SK-N-SH (cell line): ENCODE results near the gene PRKCH. TPM values are rescaled to one million over a fixed set of nuclear protein-coding genes. Genes with fewer than 3 reads are reported as not detected.

Experiments
- CTCF ChIA-PET: fragments of 300-600, 350-600 bp; formaldehyde crosslinking; extraction: SDS; loops from one replicate; lab custom pipeline; 2021; lab: Yijun Ruan, JAX
- POLR2A ChIA-PET: fragments of 350-600 bp; sonication (Branson Sonifier 250); formaldehyde crosslinking; extraction: SDS; loops from one replicate; lab custom pipeline; 2020; ENCODE audit warnings: antibody characterized with exemption, inconsistent platforms; lab: Yijun Ruan, JAX
- DNase-seq: peaks from one replicate; pipeline ENCODE4 v3.0.0; 2012
- H2AFZ ChIP-seq: fragments of 200-600 bp; sonication (generic); 2 replicates; pipeline ENCODE4 v1.8.1; 2016; ENCODE audit warnings: antibody characterized with exemption, mild to moderate bottlenecking, low read depth
- H3F3A ChIP-seq: fragments of 200-600 bp; sonication (generic); replicated peaks from 2 replicates; pipeline ENCODE3; 2016; ENCODE audit warnings: antibody characterized with exemption, mild to moderate bottlenecking; ENCODE audit not compliant: insufficient read depth
- H3K27ac ChIP-seq, 2 experiments: fragments of 200-500 bp in 1 of 2; fragments of 200-600 bp in 1 of 2; sonication (Bioruptor generic) in 1 of 2; sonication (generic), shearing (Covaris generic) in 1 of 2; 2 replicates each; pipeline versions ENCODE4 v1.5.1 to v1.6.1; 2014 to 2016; ENCODE audit warnings: low read depth in 2 of 2, inconsistent platforms in 1 of 2, low read length in 1 of 2, mild to moderate bottlenecking in 1 of 2, mixed read lengths in 1 of 2
- H3K27me3 ChIP-seq: fragments of 200-600 bp; sonication (generic), shearing (Covaris generic); 2 replicates; pipeline ENCODE4 v1.6.1; 2016; ENCODE audit warnings: mixed run types; ENCODE audit not compliant: insufficient read depth
- H3K36me3 ChIP-seq, 2 experiments: fragments of 200-500 bp in 1 of 2; fragments of 200-600 bp in 1 of 2; sonication (Bioruptor generic) in 1 of 2; sonication (generic) in 1 of 2; replicated peaks in 1 of 2; 2 replicates each; pipeline versions ENCODE3 to v1.5.1; 2014 to 2016; ENCODE audit warnings: low read length in 1 of 2, mild to moderate bottlenecking in 1 of 2; ENCODE audit not compliant: insufficient read depth in 2 of 2, control insufficient read depth in 1 of 2
- H3K4me1 ChIP-seq, 2 experiments: fragments of 200-500 bp in 1 of 2; fragments of 200-600 bp in 1 of 2; sonication (Bioruptor generic) in 1 of 2; sonication (generic), shearing (Covaris generic) in 1 of 2; 2 replicates each; pipeline versions ENCODE4 v1.5.1 to v1.6.1; 2014 to 2016; ENCODE audit warnings: low read depth in 1 of 2, low read length in 1 of 2, mixed run types in 1 of 2; ENCODE audit not compliant: insufficient read depth in 2 of 2, control insufficient read depth in 1 of 2
- H3K4me2 ChIP-seq: fragments of 200-600 bp; sonication (generic), shearing (Covaris generic); 2 replicates; pipeline ENCODE4 v1.6.1; 2017; ENCODE audit warnings: mixed run types
- H3K4me3 ChIP-seq, 2 experiments: fragments of 200-500 bp in 1 of 2; fragments of 200-600 bp in 1 of 2; sonication (Bioruptor generic) in 1 of 2; sonication (generic), shearing (Covaris generic) in 1 of 2; 2 replicates each; pipeline versions ENCODE4 v1.5.1 to v1.8.1; 2014 to 2016; ENCODE audit warnings: low read depth in 2 of 2, inconsistent platforms in 1 of 2, low read length in 1 of 2, mild to moderate bottlenecking in 1 of 2, mixed read lengths in 1 of 2, moderate library complexity in 1 of 2
- H3K79me2 ChIP-seq: fragments of 200-600 bp; sonication (generic); 2 replicates; pipeline ENCODE4 v1.8.1; 2017; ENCODE audit warnings: mild to moderate bottlenecking; ENCODE audit not compliant: insufficient read depth
- H3K9ac ChIP-seq: fragments of 200-600 bp; sonication (generic); 2 replicates; pipeline ENCODE4 v1.6.1; 2017; ENCODE audit warnings: mixed run types
- H3K9me2 ChIP-seq: fragments of 200-600 bp; sonication (generic); 2 replicates; pipeline ENCODE4 v1.6.1; 2017; ENCODE audit warnings: mixed run types
- H3K9me3 ChIP-seq: fragments of 200-600 bp; sonication (generic); 2 replicates; pipeline ENCODE4 v1.6.1; 2017; ENCODE audit warnings: mixed run types, mild to moderate bottlenecking, moderate library complexity
- H4K20me1 ChIP-seq: fragments of 200-600 bp; sonication (generic); 2 replicates; pipeline ENCODE4 v1.6.1; 2017; ENCODE audit warnings: mild to moderate bottlenecking, mixed run types; ENCODE audit not compliant: insufficient read depth
- CHD2 ChIP-seq: fragments of 150-350 bp; IDR thresholded peaks from 2 replicates; pipeline ENCODE4 v1.6.1; 2018; ENCODE audit warnings: low read length; ENCODE audit not compliant: partially characterized antibody
- EP300 ChIP-seq, 2 experiments: IDR thresholded peaks; 2 replicates each; pipeline versions ENCODE4 v1.4.0 to v1.6.1; 2012; ENCODE audit warnings: borderline replicate concordance in 1 of 2, low read depth in 1 of 2, low read length in 1 of 2
- FOXJ3 ChIP-seq: sonication (generic); formaldehyde crosslinking; IDR thresholded peaks from 2 replicates; pipeline ENCODE4 v1.5.1; 2020; ENCODE audit warnings: mild to moderate bottlenecking, missing genetic modification reagents
- FOXM1 ChIP-seq: IDR thresholded peaks from 2 replicates; pipeline ENCODE4 v1.4.0; 2012; ENCODE audit warnings: low read depth, mild to moderate bottlenecking
- GABPA ChIP-seq: IDR thresholded peaks from 2 replicates; pipeline ENCODE4 v1.4.0; 2012; ENCODE audit warnings: low read depth, mild to moderate bottlenecking
- MEF2A ChIP-seq: IDR thresholded peaks from 2 replicates; pipeline ENCODE4 v1.4.0; 2012; ENCODE audit warnings: low read depth, borderline replicate concordance
- MXI1 ChIP-seq: IDR thresholded peaks from 2 replicates; pipeline ENCODE4 v1.6.1; 2012; ENCODE audit warnings: mild to moderate bottlenecking, low read depth, low read length, improper control_type of control experiment
- POLR2AphosphoS5 ChIP-seq: IDR thresholded peaks from 2 replicates; pipeline ENCODE4 v1.6.1; 2012; ENCODE audit warnings: low read depth, low read length
- RAD21 ChIP-seq: IDR thresholded peaks from 2 replicates; pipeline ENCODE4 v1.6.1; 2012; ENCODE audit warnings: mild to moderate bottlenecking, low read length
- RFX5 ChIP-seq: IDR thresholded peaks from 2 replicates; pipeline ENCODE4 v1.6.1; 2012; ENCODE audit warnings: mild to moderate bottlenecking, improper control_type of control experiment, low read length
- RXRA ChIP-seq: IDR thresholded peaks from 2 replicates; pipeline ENCODE4 v1.4.0; 2012; ENCODE audit warnings: low read depth, mild to moderate bottlenecking, borderline replicate concordance
- SIN3A ChIP-seq: IDR thresholded peaks from 2 replicates; pipeline ENCODE4 v1.6.1; 2012; ENCODE audit warnings: low read depth, mild to moderate bottlenecking, low read length, moderate library complexity, borderline replicate concordance
- SMC3 ChIP-seq: IDR thresholded peaks from 2 replicates; pipeline ENCODE4 v1.6.1; 2012; ENCODE audit warnings: low read depth, low read length, improper control_type of control experiment
- WGBS: methylation state at CpG from one replicate; pipeline ENCODE4 v1.1.6; 2017; ENCODE audit warnings: low lambda C conversion rate; 5-methylcytosine and 5-hydroxymethylcytosine counted together
- polyA plus RNA-seq, 3 experiments: library from polyadenylated mRNA; depleted of rRNA; stranded (reverse); fragments of >200 nt; gene quantifications; 2 replicates each; pipeline ENCODE4 v1.2.3, GENCODE V29; 2012
- TF ChIP-seq, protein P1 (sequence below): fragments of 200-600 bp; sonication (generic); IDR thresholded peaks from 2 replicates; pipeline ENCODE4 v1.6.1; 2017; ENCODE audit warnings: antibody characterized with exemption, mild to moderate bottlenecking, moderate library complexity
- TF ChIP-seq, protein P2 (sequence below): IDR thresholded peaks from 2 replicates; pipeline ENCODE4 v1.4.0; 2012; ENCODE audit warnings: low read depth, borderline replicate concordance

The PRKCH gene
- polyA plus RNA-seq, 1 of the 3 experiments (the other 2 are of a cell fraction), result 4.2 TPM

DNA sequence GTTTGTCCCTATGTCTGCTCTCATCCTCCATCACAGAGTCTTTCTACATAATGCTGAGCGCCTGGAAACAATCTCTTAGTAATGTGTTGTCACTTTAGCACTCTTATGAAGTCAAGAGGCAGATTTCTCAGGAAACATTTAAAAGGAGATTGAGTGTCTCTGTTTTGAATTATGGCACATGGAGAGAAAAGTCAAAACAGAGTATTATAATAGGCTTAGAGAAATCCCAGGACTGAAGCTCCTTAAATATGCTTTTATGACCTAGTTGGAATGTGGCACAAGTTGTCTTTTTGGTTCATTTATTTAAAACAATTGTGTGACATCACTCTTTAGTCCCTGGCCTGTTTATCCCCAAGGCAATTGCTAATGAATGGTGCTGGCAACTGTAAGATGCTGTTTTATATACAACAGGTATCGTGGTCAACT is 256.1 kb downstream of the PRKCH start (continued):
- TF ChIP-seq RFX5, result 0 out of 2 replicates have a peak, but pooled peaks have one; percentile 11

DNA sequence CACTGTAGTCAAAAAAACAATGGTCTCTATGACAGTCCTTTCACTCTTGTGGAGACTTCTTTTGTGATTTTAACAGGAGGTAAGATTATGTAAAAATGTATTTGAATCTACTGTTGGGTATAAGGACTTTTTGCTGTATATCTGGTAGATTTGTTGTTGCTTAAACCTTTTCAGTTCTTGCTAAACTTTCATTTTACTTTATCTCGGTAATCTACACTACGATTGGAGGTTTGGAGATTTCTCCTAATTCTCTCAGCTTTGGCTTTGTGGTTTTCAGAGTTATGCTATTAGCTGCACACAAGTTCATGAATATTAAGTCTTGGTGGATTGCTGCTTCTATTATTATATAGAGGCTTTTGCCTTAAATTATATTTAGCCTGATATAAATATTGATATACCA is 257.4 kb downstream of the PRKCH start:
- POLR2A ChIA-PET, result no interaction called here
- Histone ChIP-seq H3K9me2 (no peaks in the 10 kb centered on the region), H3K27ac (peak overlapping the region in 1 of 2 experiments; percentile 96; a peak in 2 of 4 replicates), H3K4me2 (no peak overlapping the region), H3F3A (peaks cover 22% of the 10 kb centered on the region), H4K20me1 (no peaks in the 10 kb centered on the region), H2AFZ (peak overlapping the region; percentile 38; the same call in 1 of the 2 replicates), H3K4me3 (no peak overlapping the region), H3K27me3 (no peaks in the 10 kb centered on the region)
- no peak for DNase-seq
- TF ChIP-seq SIN3A (no peak), CHD2 (no peak), FOXJ3 (CRISPR knock-in tag) (no peak), RXRA (no peak), SMC3 (no peak), FOXM1 (no peak), MXI1 (no peak), RAD21 (no peak), EP300 (IDR thresholded peaks at IDR 0.05; ENCODE audit: borderline replicate concordance in 1 of 2, low read depth in 1 of 2, low read length in 1 of 2) (no peak), MEF2A (no peak), POLR2AphosphoS5 (no peak), GABPA (no peak)
- TF ChIP-seq, protein P1, sequence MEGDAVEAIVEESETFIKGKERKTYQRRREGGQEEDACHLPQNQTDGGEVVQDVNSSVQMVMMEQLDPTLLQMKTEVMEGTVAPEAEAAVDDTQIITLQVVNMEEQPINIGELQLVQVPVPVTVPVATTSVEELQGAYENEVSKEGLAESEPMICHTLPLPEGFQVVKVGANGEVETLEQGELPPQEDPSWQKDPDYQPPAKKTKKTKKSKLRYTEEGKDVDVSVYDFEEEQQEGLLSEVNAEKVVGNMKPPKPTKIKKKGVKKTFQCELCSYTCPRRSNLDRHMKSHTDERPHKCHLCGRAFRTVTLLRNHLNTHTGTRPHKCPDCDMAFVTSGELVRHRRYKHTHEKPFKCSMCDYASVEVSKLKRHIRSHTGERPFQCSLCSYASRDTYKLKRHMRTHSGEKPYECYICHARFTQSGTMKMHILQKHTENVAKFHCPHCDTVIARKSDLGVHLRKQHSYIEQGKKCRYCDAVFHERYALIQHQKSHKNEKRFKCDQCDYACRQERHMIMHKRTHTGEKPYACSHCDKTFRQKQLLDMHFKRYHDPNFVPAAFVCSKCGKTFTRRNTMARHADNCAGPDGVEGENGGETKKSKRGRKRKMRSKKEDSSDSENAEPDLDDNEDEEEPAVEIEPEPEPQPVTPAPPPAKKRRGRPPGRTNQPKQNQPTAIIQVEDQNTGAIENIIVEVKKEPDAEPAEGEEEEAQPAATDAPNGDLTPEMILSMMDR, result no peak
- TF ChIP-seq, protein P2, sequence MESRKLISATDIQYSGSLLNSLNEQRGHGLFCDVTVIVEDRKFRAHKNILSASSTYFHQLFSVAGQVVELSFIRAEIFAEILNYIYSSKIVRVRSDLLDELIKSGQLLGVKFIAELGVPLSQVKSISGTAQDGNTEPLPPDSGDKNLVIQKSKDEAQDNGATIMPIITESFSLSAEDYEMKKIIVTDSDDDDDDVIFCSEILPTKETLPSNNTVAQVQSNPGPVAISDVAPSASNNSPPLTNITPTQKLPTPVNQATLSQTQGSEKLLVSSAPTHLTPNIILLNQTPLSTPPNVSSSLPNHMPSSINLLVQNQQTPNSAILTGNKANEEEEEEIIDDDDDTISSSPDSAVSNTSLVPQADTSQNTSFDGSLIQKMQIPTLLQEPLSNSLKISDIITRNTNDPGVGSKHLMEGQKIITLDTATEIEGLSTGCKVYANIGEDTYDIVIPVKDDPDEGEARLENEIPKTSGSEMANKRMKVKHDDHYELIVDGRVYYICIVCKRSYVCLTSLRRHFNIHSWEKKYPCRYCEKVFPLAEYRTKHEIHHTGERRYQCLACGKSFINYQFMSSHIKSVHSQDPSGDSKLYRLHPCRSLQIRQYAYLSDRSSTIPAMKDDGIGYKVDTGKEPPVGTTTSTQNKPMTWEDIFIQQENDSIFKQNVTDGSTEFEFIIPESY, result no peak
- TF ChIP-seq, all 33 proteins: peak for 0
- no peaks in the 10 kb centered on the region for H3K9me3 ChIP-seq
- CTCF ChIA-PET, result no interaction called here
- H3K4me1 ChIP-seq, result peaks cover 16 to 39% of the 10 kb centered on the region in 2 experiments; a peak in 3 of 4 replicates
- no peaks in the 10 kb centered on the region for H3K36me3 ChIP-seq
- no peaks in the 10 kb centered on the region for H3K79me2 ChIP-seq
- 59% methylated on average over 2 of the region's 2 CpGs for WGBS
- no peak overlapping the region for H3K9ac ChIP-seq
